ENCODE results near the gene TUBA3C.
"Not testable (repeated sequence)": the region's sequence is repeated elsewhere in the genome, so short reads cannot be mapped to it uniquely, and the experiment has no call there.

The TUBA3C gene

GRCh38 chr13:19181621-19182485, at the start of gene TUBA3C:
Gene TUBA3C, minus strand, starts transcription at chr13:19181824. Its CDS starts 77 bp downstream, at chr13:19181747.
- DNase-seq (ENCODE audit: low spot score): no peak

- not testable (repeated sequence) for DNase-seq (ENCODE audit: low spot score)
Observed at GRCh38 chr13:19207413-19207812, 25.8 kb upstream of the TUBA3C start.

GRCh38 chr13:19192622-19193021, 11.0 kb upstream of the TUBA3C start:
- not testable (repeated sequence) for DNase-seq (ENCODE audit: low spot score)

GRCh38 chr13:19189911-19190310, 8.3 kb upstream of the TUBA3C start:
- DNase-seq (ENCODE audit: low spot score): not testable (repeated sequence)

GRCh38 chr13:19189368-19189767, 7.7 kb upstream of the TUBA3C start:
- DNase-seq (ENCODE audit: low spot score): not testable (repeated sequence)

GRCh38 chr13:19185865-19186645, 4.4 kb upstream of the TUBA3C start:
- DNase-seq (ENCODE audit: low spot score): no peak

GRCh38 chr13:19185086-19185864, 3.7 kb upstream of the TUBA3C start:
- DNase-seq (ENCODE audit: low spot score): no peak

- DNase-seq (ENCODE audit: low spot score): no peak
Observed at GRCh38 chr13:19184176-19184575, 2.6 kb upstream of the TUBA3C start.

- no peak for DNase-seq (ENCODE audit: low spot score)
Observed at GRCh38 chr13:19183676-19184075, 2.1 kb upstream of the TUBA3C start.

GRCh38 chr13:19182536-19182935, 912 bp upstream of the TUBA3C start:
- DNase-seq (ENCODE audit: low spot score): no peak

GRCh38 chr13:19181021-19181620, 503 bp downstream of the TUBA3C start:
- no peak for DNase-seq (ENCODE audit: low spot score)

- no peak for DNase-seq (ENCODE audit: low spot score)
Observed at GRCh38 chr13:19179916-19180315, 1.7 kb downstream of the TUBA3C start.

GRCh38 chr13:19178901-19179593, 2.6 kb downstream of the TUBA3C start:
- no peak for DNase-seq (ENCODE audit: low spot score)

- DNase-seq (ENCODE audit: low spot score): not testable (repeated sequence)
Observed at GRCh38 chr13:19176981-19177776, 4.4 kb downstream of the TUBA3C start.

- DNase-seq (ENCODE audit: low spot score): no peak
Observed at GRCh38 chr13:19173752-19174151, 7.9 kb downstream of the TUBA3C start.

GRCh38 chr13:19172647-19173030, 9.0 kb downstream of the TUBA3C start:
- no peak for DNase-seq (ENCODE audit: low spot score)

- DNase-seq (ENCODE audit: low spot score): no peak
Observed at GRCh38 chr13:19172007-19172646, 9.5 kb downstream of the TUBA3C start.

GRCh38 chr13:19171563-19171962, 10.1 kb downstream of the TUBA3C start:
- no peak for DNase-seq (ENCODE audit: low spot score)

GRCh38 chr13:19169991-19170390, 11.6 kb downstream of the TUBA3C start:
- no peak for DNase-seq (ENCODE audit: low spot score)

- no peak for DNase-seq (ENCODE audit: low spot score)
Observed at GRCh38 chr13:19169496-19169895, 12.1 kb downstream of the TUBA3C start.

Measured in hepatic stellate cell (primary cell).